ENCODE results near the gene ROCK2.

The ROCK2 gene

GRCh38 chr2:11241412-11242203 is 102.8 kb downstream of the ROCK2 start:
- Histone ChIP-seq H2AFZ (ENCODE audit: low read length) (no peak overlapping the region), H3K4me3 (ENCODE audit: low read length, poor library complexity, severe bottlenecking) (no peak overlapping the region), H3K4me2 (ENCODE audit: low read depth, low read length, poor library complexity, severe bottlenecking) (no peak overlapping the region), H3K9me2 (replicated peaks; ENCODE audit: low read depth, low read length) (no peaks in the 10 kb centered on the region), H3K4me1 (ENCODE audit: insufficient read depth, low read length, poor library complexity, severe bottlenecking) (peaks cover 17% of the 10 kb centered on the region), H4K20me1 (ENCODE audit: insufficient read depth, low read length, poor library complexity, severe bottlenecking) (peaks cover 30% of the 10 kb centered on the region), H3K79me2 (ENCODE audit: insufficient read depth, low read length) (peaks cover 71% of the 10 kb centered on the region), H3K36me3 (ENCODE audit: insufficient read depth, low read length) (peaks cover 27% of the 10 kb centered on the region; the same call in 1 of the 2 replicates), H3K9me3 (ENCODE audit: insufficient read depth, low read depth, low read length) (no peaks in the 10 kb centered on the region), H3K9ac (ENCODE audit: low read depth, low read length, poor library complexity, severe bottlenecking) (no peak overlapping the region), H3K27me3 (ENCODE audit: insufficient read depth, low read length, poor library complexity, severe bottlenecking) (no peaks in the 10 kb centered on the region), H3F3A (ENCODE audit: low read depth) (no peaks in the 10 kb centered on the region)
- TF ChIP-seq EZH2phosphoT487 (IDR thresholded peaks at IDR 0.05; ENCODE audit: borderline replicate concordance) (no peak), CTCF (conservative IDR thresholded peaks at IDR 0.05; ENCODE audit: low read length) (no peak)

- TF ChIP-seq EZH2phosphoT487 (IDR thresholded peaks at IDR 0.05; ENCODE audit: borderline replicate concordance), result no peak
- no peak for TF ChIP-seq CTCF (conservative IDR thresholded peaks at IDR 0.05; ENCODE audit: low read length)
- Histone ChIP-seq H3F3A (ENCODE audit: low read depth) (no peaks in the 10 kb centered on the region), H3K27me3 (ENCODE audit: insufficient read depth, low read length, poor library complexity, severe bottlenecking) (no peaks in the 10 kb centered on the region), H3K4me1 (ENCODE audit: insufficient read depth, low read length, poor library complexity, severe bottlenecking) (peaks cover 17% of the 10 kb centered on the region), H3K4me2 (ENCODE audit: low read depth, low read length, poor library complexity, severe bottlenecking) (peak overlapping the region; percentile 32), H3K9me3 (ENCODE audit: insufficient read depth, low read depth, low read length) (no peaks in the 10 kb centered on the region), H3K9ac (ENCODE audit: low read depth, low read length, poor library complexity, severe bottlenecking) (no peak overlapping the region), H3K9me2 (replicated peaks; ENCODE audit: low read depth, low read length) (no peaks in the 10 kb centered on the region), H3K4me3 (ENCODE audit: low read length, poor library complexity, severe bottlenecking) (no peak overlapping the region), H4K20me1 (ENCODE audit: insufficient read depth, low read length, poor library complexity, severe bottlenecking) (peaks cover 25% of the 10 kb centered on the region), H2AFZ (ENCODE audit: low read length) (no peak overlapping the region), H3K79me2 (ENCODE audit: insufficient read depth, low read length) (peaks cover 67% of the 10 kb centered on the region), H3K36me3 (ENCODE audit: insufficient read depth, low read length) (peaks cover 35% of the 10 kb centered on the region)
These were observed 104.6 kb downstream of the ROCK2 start for GRCh38 chr2:11239666-11240462.

GRCh38 chr2:11239147-11239546 is 105.3 kb downstream of the ROCK2 start:
- H3K27me3 ChIP-seq (ENCODE audit: insufficient read depth, low read length, poor library complexity, severe bottlenecking), result no peaks in the 10 kb centered on the region
- H4K20me1 ChIP-seq (ENCODE audit: insufficient read depth, low read length, poor library complexity, severe bottlenecking), result peaks cover 26% of the 10 kb centered on the region
- no peaks in the 10 kb centered on the region for H3K9me2 ChIP-seq (replicated peaks; ENCODE audit: low read depth, low read length)
- TF ChIP-seq CTCF (conservative IDR thresholded peaks at IDR 0.05; ENCODE audit: low read length), result no peak
- TF ChIP-seq EZH2phosphoT487 (IDR thresholded peaks at IDR 0.05; ENCODE audit: borderline replicate concordance), result no peak
- no peaks in the 10 kb centered on the region for H3F3A ChIP-seq (ENCODE audit: low read depth)
- peaks cover 30% of the 10 kb centered on the region for H3K36me3 ChIP-seq (ENCODE audit: insufficient read depth, low read length)
- H2AFZ ChIP-seq (ENCODE audit: low read length), result no peak overlapping the region
- H3K4me2 ChIP-seq (ENCODE audit: low read depth, low read length, poor library complexity, severe bottlenecking), result peak overlapping the region; percentile 32
- no peaks in the 10 kb centered on the region for H3K9me3 ChIP-seq (ENCODE audit: insufficient read depth, low read depth, low read length)
- H3K4me1 ChIP-seq (ENCODE audit: insufficient read depth, low read length, poor library complexity, severe bottlenecking), result peaks cover 17% of the 10 kb centered on the region
- peaks cover 63% of the 10 kb centered on the region for H3K79me2 ChIP-seq (ENCODE audit: insufficient read depth, low read length)
- no peak overlapping the region for H3K4me3 ChIP-seq (ENCODE audit: low read length, poor library complexity, severe bottlenecking)
- no peak overlapping the region for H3K9ac ChIP-seq (ENCODE audit: low read depth, low read length, poor library complexity, severe bottlenecking)

Data from Loucy (cell line).